K562 (cell line): Measurements from ENCODE around the gene AMOT. TPM values are rescaled to one million over a fixed set of nuclear protein-coding genes. Genes with fewer than 3 reads are reported as not detected.

Experiments
- ATAC-seq: fragments of 200-7000 bp; cut with Tn5 transposase; 3 replicates; pipeline ENCODE4 v1.9.1; 2020; ENCODE audit warnings: moderate library complexity
- BruUV-seq: library from RNA; stranded (reverse); fragments of 400-500 nt; replicated peaks from 2 replicates; lab custom pipeline; 2021; lab: Mats Ljungman, UMichigan
- CTCF ChIA-PET: fragments of 300-600 bp; formaldehyde crosslinking; extraction: SDS; loops from one replicate; lab custom pipeline; 2021; ENCODE audit warnings: low intra/inter-chr PET ratio; lab: Yijun Ruan, JAX
- POLR2A ChIA-PET: fragments of 300-600, 350-650 bp; sonication (Branson Sonifier 250); formaldehyde crosslinking; extraction: SDS; loops from one replicate; lab custom pipeline; 2021; ENCODE audit warnings: antibody characterized with exemption, inconsistent platforms; lab: Yijun Ruan, JAX
- DNase-seq, 4 experiments: peaks; one replicate each; pipeline versions ENCODE4 v3.0.0 to v3.0.0-alpha.2; 2011 to 2018; ENCODE audit warnings: low spot score in 3 of 4, mixed read lengths in 3 of 4; ENCODE audit errors: extremely low read depth in 1 of 4
- FAIRE-seq: peaks from 2 replicates; lab custom pipeline; 2011; peaks lifted over from hg19 to GRCh38; lab: Jason Lieb, UNC
- H2AFZ ChIP-seq: 2 replicates; pipeline ENCODE4 v1.6.0; 2011; ENCODE audit warnings: low read depth, low read length, control low read depth, inconsistent platforms
- H3K27ac ChIP-seq: fragments of 200-600 bp; 3 replicates; pipeline ENCODE4 v1.8.0; 2011; ENCODE audit warnings: low read depth, mild to moderate bottlenecking, control low read depth, inconsistent platforms, low read length, moderate library complexity, mixed read lengths; ENCODE audit errors: extremely low read depth
- H3K27me3 ChIP-seq, 2 experiments: fragments of 300-600 bp in 1 of 2; 2 replicates in 1 of 2; 3 replicates in 1 of 2; pipeline versions ENCODE4 v1.6.0 to v1.8.0; 2011; ENCODE audit warnings: inconsistent platforms in 2 of 2, low read length in 2 of 2, mild to moderate bottlenecking in 1 of 2, mixed read lengths in 1 of 2, moderate library complexity in 1 of 2; ENCODE audit not compliant: control insufficient read depth in 2 of 2, insufficient read depth in 2 of 2
- H3K36me3 ChIP-seq: fragments of 300-600 bp; 3 replicates; pipeline ENCODE4 v1.8.0; 2011; ENCODE audit warnings: mild to moderate bottlenecking, low read length, inconsistent platforms; ENCODE audit not compliant: control insufficient read depth, insufficient read depth
- H3K4me1 ChIP-seq, 2 experiments: fragments of 200-600 bp in 1 of 2; replicated peaks in 1 of 2; 2 replicates in 1 of 2; 3 replicates in 1 of 2; pipeline versions ENCODE4 v1.5.1 to v1.8.0; 2011; ENCODE audit warnings: inconsistent platforms in 2 of 2, low read length in 2 of 2, mild to moderate bottlenecking in 1 of 2, mixed read lengths in 1 of 2, moderate library complexity in 1 of 2; ENCODE audit not compliant: control insufficient read depth in 2 of 2, insufficient read depth in 2 of 2
- H3K4me2 ChIP-seq: 2 replicates; pipeline ENCODE4 v1.6.1; 2011; ENCODE audit warnings: low read length, control low read depth, inconsistent platforms, mixed read lengths; ENCODE audit not compliant: insufficient read depth
- H3K4me3 ChIP-seq: fragments of 200-600 bp; sonication (generic), shearing (Covaris generic); 2 replicates; pipeline ENCODE4 v1.5.1; 2016; ENCODE audit warnings: control low read depth, inconsistent platforms
- H3K79me2 ChIP-seq: fragments of 200-600 bp; 3 replicates; pipeline ENCODE4 v1.8.0; 2011; ENCODE audit warnings: low read length, inconsistent platforms; ENCODE audit not compliant: control insufficient read depth, insufficient read depth
- H3K9ac ChIP-seq, 2 experiments: 2 replicates each; pipeline versions ENCODE4 v1.6.0 to v1.6.1; 2011; ENCODE audit warnings: low read depth in 2 of 2, low read length in 2 of 2, control low read depth in 1 of 2, inconsistent platforms in 1 of 2, mild to moderate bottlenecking in 1 of 2, mixed read lengths in 1 of 2; ENCODE audit not compliant: insufficient read depth in 1 of 2
- H3K9me1 ChIP-seq: one replicate; pipeline ENCODE4 v1.6.0; 2011; ENCODE audit warnings: inconsistent platforms, mild to moderate bottlenecking, low read length, moderate library complexity; ENCODE audit not compliant: control insufficient read depth, insufficient read depth
- H3K9me3 ChIP-seq: replicated peaks from 2 replicates; pipeline ENCODE4 v1.5.1; 2011; ENCODE audit warnings: low read depth, low read length, inconsistent platforms; ENCODE audit not compliant: control insufficient read depth, insufficient read depth
- H4K20me1 ChIP-seq: replicated peaks from 2 replicates; pipeline ENCODE4 v1.6.1; 2011; ENCODE audit warnings: low read length, inconsistent platforms, mixed read lengths; ENCODE audit not compliant: control insufficient read depth, insufficient read depth
- DDX20 ChIP-seq: fragments of 450-650 bp; IDR thresholded peaks from 2 replicates; pipeline ENCODE4 v1.6.1; 2016; ENCODE audit warnings: missing genetic modification characterization, low read depth, mild to moderate bottlenecking, missing compliant biosample characterization, moderate library complexity
- DIDO1 ChIP-seq: fragments of 450-650 bp; IDR thresholded peaks from 2 replicates; pipeline ENCODE4 v1.6.1; 2016; ENCODE audit warnings: low read depth, missing biosample characterization, missing genetic modification characterization
- FOXA1 ChIP-seq: fragments of 450-650 bp; IDR thresholded peaks from 2 replicates; pipeline ENCODE4 v1.6.1; 2016; ENCODE audit warnings: mild to moderate bottlenecking, borderline replicate concordance
- KLF6 ChIP-seq: fragments of 250-450 bp; sonication (Bioruptor Pico); IDR thresholded peaks from 2 replicates; pipeline ENCODE4 v1.4.0; 2020; ENCODE audit warnings: mild to moderate bottlenecking, moderate library complexity, borderline replicate concordance
- MEF2D ChIP-seq: conservative IDR thresholded peaks from 2 replicates; pipeline ENCODE4 v1.6.1; 2016; ENCODE audit warnings: low read depth, missing genetic modification characterization, missing compliant biosample characterization
- MTF1 ChIP-seq: fragments of 250-450 bp; sonication (Bioruptor Pico); IDR thresholded peaks from 2 replicates; pipeline ENCODE4 v1.9.0; 2021; ENCODE audit warnings: moderate library complexity, mild to moderate bottlenecking, inconsistent platforms, borderline replicate concordance
- NCOR1 ChIP-seq: fragments of 450-650 bp; IDR thresholded peaks from 2 replicates; pipeline ENCODE4 v1.6.1; 2016; ENCODE audit warnings: mild to moderate bottlenecking, moderate library complexity
- NFYB ChIP-seq: IDR thresholded peaks from 2 replicates; pipeline ENCODE4 v1.6.1; 2011; ENCODE audit warnings: mild to moderate bottlenecking, moderate library complexity; ENCODE audit not compliant: insufficient read length; ENCODE audit errors: extremely low read depth
- STAT5B ChIP-seq: fragments of 250-450 bp; sonication (Bioruptor Pico); IDR thresholded peaks from 2 replicates; pipeline ENCODE4 v1.8.0; 2021; ENCODE audit warnings: mild to moderate bottlenecking, inconsistent platforms
- TFAM ChIP-seq: fragments of 250-450 bp; sonication (Bioruptor Pico); conservative IDR thresholded peaks from 2 replicates; pipeline ENCODE4 v1.5.0; 2021; ENCODE audit warnings: mild to moderate bottlenecking, moderate library complexity
- ZBTB1 ChIP-seq: sonication (generic); formaldehyde crosslinking; IDR thresholded peaks from 2 replicates; pipeline ENCODE4 v1.8.1; 2023; ENCODE audit warnings: missing genetic modification reagents, low read depth, mild to moderate bottlenecking, borderline replicate concordance
- ZKSCAN3 ChIP-seq: fragments of 250-450 bp; sonication (Bioruptor Pico); IDR thresholded peaks from 2 replicates; pipeline ENCODE4 v1.4.0; 2020
- ZNF644 ChIP-seq: fragments of 200-800 bp; sonication (Bioruptor generic); IDR thresholded peaks from 2 replicates; pipeline ENCODE4 v1.6.1; 2016; ENCODE audit warnings: low read depth, missing genetic modification characterization, missing compliant biosample characterization
- WGBS: fragments of 100-300 bp; shearing (Covaris generic); methylation state at CpG from one replicate; pipeline ENCODE4 v1.1.6; 2016; ENCODE audit warnings: low coverage, mixed read lengths; ENCODE audit not compliant: insufficient coverage; ENCODE audit errors: missing lambda C conversion rate; 5-methylcytosine and 5-hydroxymethylcytosine counted together
- in situ Hi-C: fragments of 300-500 bp; cut with MboI; formaldehyde crosslinking; loops from 4 replicates; pipeline ENCODE4 v1.15.0; 2018; ENCODE audit warnings: inconsistent platforms, mixed read lengths
- intact Hi-C: fragments of 100-400 bp; cut with micrococcal nuclease; formaldehyde crosslinking; loops from 2 replicates; pipeline ENCODE4 v1.14.2; 2022
- polyA plus RNA-seq, 8 experiments: library from polyadenylated mRNA; depleted of rRNA in 4 of 8; stranded (reverse) in 5 of 8; unstranded in 3 of 8; fragments of >200 nt; fragmentation: Nextera tagmentation in 2 of 8; fragmentation: Illumina TruSeq in 1 of 8; extraction: Ambion mirVana in 2 of 8; extraction: Trizol in 1 of 8; gene quantifications; 2 replicates each; pipeline versions ENCODE4 v1.2.1 to v1.2.3, GENCODE V29; 2011 to 2014; ENCODE audit warnings: inconsistent platforms in 1 of 8, missing spikeins in 1 of 8
- total RNA-seq, 7 experiments: library from RNA; depleted of rRNA in 6 of 7; stranded (reverse); fragments of >200 nt in 6 of 7; fragmentation: Illumina TruSeq in 2 of 7; extraction: Trizol in 2 of 7; gene quantifications; 2 replicates each; pipeline versions ENCODE4 v1.2.1 to v1.2.3, GENCODE V29; 2011 to 2021; ENCODE audit warnings: low replicate concordance in 1 of 7

The AMOT gene
- total and polyA plus RNA-seq, 9 of the 15 experiments (the other 6 are each of a cell fraction or from before 2014, with no cell fraction given): 0.04 TPM; not detected in 8

DNA sequence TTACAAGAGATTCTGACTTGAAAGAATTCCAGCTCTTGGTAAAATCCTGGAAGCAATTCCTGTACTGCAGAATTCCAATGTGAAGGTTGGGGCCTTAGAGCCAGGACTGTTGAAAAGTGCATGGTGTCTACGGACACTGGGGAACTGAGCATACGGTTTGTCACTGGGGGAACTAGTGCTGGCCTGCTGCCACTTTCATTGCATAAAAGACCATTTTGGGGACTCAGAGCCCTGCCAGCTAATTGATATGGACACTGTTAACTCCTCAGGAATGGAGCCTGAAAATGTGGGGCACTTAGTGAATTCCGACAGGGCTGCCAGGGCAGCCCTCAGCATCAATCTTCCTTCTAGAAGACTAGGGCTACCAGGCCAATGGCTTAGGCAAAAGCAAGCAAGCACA lies 55.9 kb downstream of the AMOT start:
- no peaks in the 10 kb centered on the region for H3K9me1 ChIP-seq
- DNase-seq: no peak
- no peak overlapping the region for H3K27ac ChIP-seq
- intact Hi-C loops: no loop called here
- no peaks in the 10 kb centered on the region for H3K9me3 ChIP-seq
- H3K4me2 ChIP-seq: no peak overlapping the region
- H3K27me3 ChIP-seq: no peaks in the 10 kb centered on the region
- no TSS peak for BruUV-seq
- H2AFZ ChIP-seq: no peak overlapping the region
- WGBS: 0% methylated on average over 3 of the region's 3 CpGs
- no peaks in the 10 kb centered on the region for H4K20me1 ChIP-seq
- no peaks in the 10 kb centered on the region for H3K4me1 ChIP-seq
- no peak overlapping the region for H3K4me3 ChIP-seq
- in situ Hi-C loops: no loop called here
- ChIA-PET CTCF (no interaction called here), POLR2A (no interaction called here)
- ATAC-seq: no peak
- no peak overlapping the region for H3K9ac ChIP-seq
- H3K36me3 ChIP-seq: no peaks in the 10 kb centered on the region
- no peak for TF ChIP-seq MEF2D (tag)
- no peak for TF ChIP-seq TFAM (CRISPR knock-in tag)
- TF ChIP-seq ZNF644 (tag): no peak
- TF ChIP-seq ZBTB1 (CRISPR knock-in tag): no peak
- TF ChIP-seq MTF1 (CRISPR knock-in tag): no peak
- no peak for TF ChIP-seq FOXA1
- no peak for TF ChIP-seq KLF6
- no peak for TF ChIP-seq DDX20 (tag)
- no peak for TF ChIP-seq NFYB
- TF ChIP-seq ZKSCAN3 (CRISPR knock-in tag): no peak
- no peak for TF ChIP-seq STAT5B
- TF ChIP-seq DIDO1 (tag): no peak
- no peak for TF ChIP-seq NCOR1
- TF ChIP-seq, all 486 proteins: peak for 0
- FAIRE-seq: no peak
- no peaks in the 10 kb centered on the region for H3K79me2 ChIP-seq
